Neural cell (in vitro differentiated cells): ENCODE data around the gene DNAH17. TPM values are rescaled to one million over a fixed set of nuclear protein-coding genes. Genes with fewer than 3 reads are reported as not detected.

Source experiments
- H2AFZ ChIP-seq: fragments of 200-600, 300-800 bp; sonication (generic), shearing (Covaris generic); 2 replicates; pipeline ENCODE4 v1.6.0; 2014; ENCODE audit warnings: low read depth, mild to moderate bottlenecking, antibody characterized with exemption, low read length, moderate library complexity
- H3F3A ChIP-seq: fragments of 200-600 bp; shearing (Covaris generic); 2 replicates; pipeline ENCODE4 v1.6.1; 2016; ENCODE audit warnings: mild to moderate bottlenecking, moderate library complexity, mixed read lengths, antibody characterized with exemption, low read length; ENCODE audit not compliant: insufficient read depth, poor library complexity, severe bottlenecking
- H3K27ac ChIP-seq: fragments of 200-600, 300-800 bp; sonication (generic), shearing (Covaris generic); 2 replicates; pipeline ENCODE4 v1.5.1; 2014; ENCODE audit warnings: mild to moderate bottlenecking, low read length, moderate library complexity
- H3K27me3 ChIP-seq: fragments of 300-800, 200-600 bp; sonication (generic), shearing (Covaris generic); 2 replicates; pipeline ENCODE4 v1.6.0; 2014; ENCODE audit warnings: mild to moderate bottlenecking, low read depth, low read length, moderate library complexity; ENCODE audit not compliant: insufficient read depth
- H3K36me3 ChIP-seq: fragments of 300-800, 200-600 bp; sonication (generic), shearing (Covaris generic); 2 replicates; pipeline ENCODE4 v1.5.1; 2014; ENCODE audit warnings: mild to moderate bottlenecking, antibody characterized with exemption, low read length, moderate library complexity; ENCODE audit not compliant: insufficient read depth
- H3K4me2 ChIP-seq: fragments of 300-800, 200-600 bp; sonication (generic), shearing (Covaris generic); 2 replicates; pipeline ENCODE4 v1.6.0; 2014; ENCODE audit warnings: mild to moderate bottlenecking, low read length
- H3K4me3 ChIP-seq: fragments of 300-800, 200-600 bp; sonication (generic), shearing (Covaris generic); 2 replicates; pipeline ENCODE4 v1.5.1; 2014; ENCODE audit warnings: mild to moderate bottlenecking, low read length, moderate library complexity
- H3K79me2 ChIP-seq: fragments of 200-600 bp; shearing (Covaris generic); replicated peaks from 2 replicates; pipeline ENCODE4 v1.6.0; 2014; ENCODE audit warnings: mild to moderate bottlenecking, low read length, moderate library complexity; ENCODE audit not compliant: insufficient read depth
- H3K9ac ChIP-seq: fragments of 300-800, 200-600 bp; sonication (generic), shearing (Covaris generic); 2 replicates; pipeline ENCODE4 v1.6.1; 2016; ENCODE audit warnings: mild to moderate bottlenecking, low read length, mixed read lengths
- H3K9me2 ChIP-seq: fragments of 200-600 bp; shearing (Covaris generic); 2 replicates; pipeline ENCODE4 v1.6.1; 2016; ENCODE audit warnings: mild to moderate bottlenecking, low read length, mixed read lengths; ENCODE audit not compliant: insufficient read depth
- H3K9me3 ChIP-seq: fragments of 200-600, 300-800 bp; sonication (generic), shearing (Covaris generic); 2 replicates; pipeline ENCODE4 v1.6.1; 2016; ENCODE audit warnings: mild to moderate bottlenecking, mixed run types, low read length, moderate library complexity, mixed read lengths
- H4K20me1 ChIP-seq: fragments of 200-600 bp; shearing (Covaris generic); 2 replicates; pipeline ENCODE4 v1.6.1; 2016; ENCODE audit warnings: mild to moderate bottlenecking, mixed run types; ENCODE audit not compliant: insufficient read depth
- CTCF ChIP-seq: fragments of 450-650 bp; IDR thresholded peaks from 2 replicates; pipeline ENCODE4 v1.5.1; 2014; ENCODE audit warnings: antibody characterized with exemption, mild to moderate bottlenecking, moderate library complexity; ENCODE audit not compliant: poor library complexity, severe bottlenecking
- EP300 ChIP-seq: fragments of 450-650 bp; conservative IDR thresholded peaks from 2 replicates; pipeline ENCODE4 v1.6.1; 2014; ENCODE audit warnings: antibody characterized with exemption, mild to moderate bottlenecking, moderate library complexity; ENCODE audit not compliant: poor library complexity, severe bottlenecking
- EZH2 ChIP-seq: fragments of 200-600, 300-800 bp; shearing (Covaris generic), sonication (generic); IDR thresholded peaks from 2 replicates; pipeline ENCODE4 v1.6.1; 2014; ENCODE audit warnings: antibody characterized with exemption, low read length, borderline replicate concordance, mild to moderate bottlenecking; ENCODE audit not compliant: insufficient read depth, poor library complexity, severe bottlenecking
- MXI1 ChIP-seq: fragments of 450-650 bp; conservative IDR thresholded peaks from 2 replicates; pipeline ENCODE4 v1.6.1; 2014; ENCODE audit warnings: antibody characterized with exemption, mild to moderate bottlenecking; ENCODE audit not compliant: poor library complexity, severe bottlenecking
- POLR2AphosphoS5 ChIP-seq: IDR thresholded peaks from 2 replicates; pipeline ENCODE4 v1.6.1; 2012
- RAD21 ChIP-seq: fragments of 450-650 bp; conservative IDR thresholded peaks from 2 replicates; pipeline ENCODE4 v1.6.1; 2014; ENCODE audit warnings: antibody characterized with exemption, mild to moderate bottlenecking, moderate library complexity
- REST ChIP-seq: IDR thresholded peaks from 2 replicates; pipeline ENCODE4 v1.6.1; 2012; ENCODE audit warnings: borderline replicate concordance
- SMC3 ChIP-seq: fragments of 450-650 bp; conservative IDR thresholded peaks from 2 replicates; pipeline ENCODE4 v1.6.1; 2014; ENCODE audit warnings: antibody characterized with exemption, mild to moderate bottlenecking, moderate library complexity; ENCODE audit not compliant: poor library complexity
- TAF1 ChIP-seq: IDR thresholded peaks from 2 replicates; pipeline ENCODE4 v1.6.1; 2012; ENCODE audit warnings: low read depth
- polyA plus RNA-seq: library from polyadenylated mRNA; depleted of rRNA; stranded (reverse); fragments of >200 nt; gene quantifications from 2 replicates; pipeline ENCODE4 v1.2.3, GENCODE V29; 2014

The DNAH17 gene
- polyA plus RNA-seq, 1 donor from 2014 or later = not detected

GRCh38 chr17:78419970-78420815, 157.0 kb downstream of the DNAH17 start:
- H3F3A ChIP-seq = no peaks in the 10 kb centered on the region
- H3K79me2 ChIP-seq = no peaks in the 10 kb centered on the region
- H3K9ac ChIP-seq = no peak overlapping the region
- no peak overlapping the region for H3K27ac ChIP-seq
- no peaks in the 10 kb centered on the region for H3K36me3 ChIP-seq
- H4K20me1 ChIP-seq = no peaks in the 10 kb centered on the region
- H3K9me3 ChIP-seq = no peaks in the 10 kb centered on the region
- no peaks in the 10 kb centered on the region for H3K27me3 ChIP-seq
- H3K4me2 ChIP-seq = no peak overlapping the region
- no peak overlapping the region for H3K4me3 ChIP-seq
- TF ChIP-seq SMC3 (no peak), POLR2AphosphoS5 (no peak), REST (no peak), TAF1 (no peak), MXI1 (no peak), RAD21 (no peak), EZH2 (no peak), CTCF (no peak)
- no peaks in the 10 kb centered on the region for H3K9me2 ChIP-seq
- no peak overlapping the region for H2AFZ ChIP-seq

DNA sequence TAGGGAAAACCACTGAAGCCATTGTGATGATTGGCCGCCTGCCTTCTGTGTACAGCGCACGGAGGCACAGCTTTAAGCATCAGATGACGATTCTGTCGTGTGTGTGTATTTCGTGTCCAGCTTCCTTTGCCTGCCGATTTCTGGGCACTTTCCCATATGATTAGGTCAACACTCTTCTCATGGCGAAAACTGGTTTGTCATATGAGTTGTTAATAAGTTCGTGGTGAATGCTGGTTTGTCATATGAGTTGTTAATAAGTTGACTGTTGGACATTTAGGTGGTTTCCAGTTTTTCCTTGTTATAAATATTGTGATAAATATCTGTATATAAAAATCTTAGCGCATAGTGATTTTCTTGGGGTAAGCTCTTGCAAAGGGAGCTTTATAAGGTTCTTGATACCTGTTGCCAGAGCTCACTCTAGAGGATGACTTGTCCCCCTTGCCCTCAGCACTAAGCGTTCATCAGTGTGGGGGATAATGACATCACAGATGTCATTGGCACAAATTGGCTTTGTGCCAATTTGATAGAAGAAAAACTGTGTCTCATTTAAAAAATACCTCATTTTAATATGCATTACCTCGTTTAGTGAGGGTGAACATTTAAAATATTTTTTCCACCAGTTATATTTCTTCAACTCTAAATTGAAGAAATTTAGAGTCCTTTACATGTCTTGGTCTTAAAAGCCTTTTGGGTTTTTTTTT, 158.7 kb downstream of the DNAH17 start:
- TF ChIP-seq CTCF (no peak), EZH2 (no peak), MXI1 (no peak), REST (no peak), SMC3 (no peak), RAD21 (no peak), EP300 (no peak), POLR2AphosphoS5 (no peak), TAF1 (no peak)
- Histone ChIP-seq H3K36me3 (no peaks in the 10 kb centered on the region), H3K4me2 (no peak overlapping the region), H3K27me3 (no peaks in the 10 kb centered on the region), H3F3A (no peaks in the 10 kb centered on the region), H2AFZ (no peak overlapping the region), H3K9ac (no peak overlapping the region), H3K9me2 (no peaks in the 10 kb centered on the region), H3K9me3 (no peaks in the 10 kb centered on the region), H4K20me1 (no peaks in the 10 kb centered on the region), H3K79me2 (no peaks in the 10 kb centered on the region), H3K4me3 (no peak overlapping the region), H3K27ac (no peak overlapping the region)
